Ishikawa (cell line): ENCODE data around the gene GRB10.

Experiments used
- CEBPB ChIP-seq: IDR thresholded peaks from 2 replicates; pipeline ENCODE4 v1.6.1; 2012
- CREB1 ChIP-seq: IDR thresholded peaks from 2 replicates; pipeline ENCODE4 v1.6.1; 2012; ENCODE audit warnings: low read depth
- EGR1 ChIP-seq: IDR thresholded peaks from 2 replicates; pipeline ENCODE4 v1.6.1; 2012
- EP300 ChIP-seq: IDR thresholded peaks from 2 replicates; pipeline ENCODE4 v1.6.1; 2012; ENCODE audit warnings: borderline replicate concordance
- FOXM1 ChIP-seq: IDR thresholded peaks from 2 replicates; pipeline ENCODE4 v1.6.1; 2012; ENCODE audit warnings: low read depth, borderline replicate concordance
- MAX ChIP-seq: IDR thresholded peaks from 2 replicates; pipeline ENCODE4 v1.6.1; 2012
- RAD21 ChIP-seq: IDR thresholded peaks from 2 replicates; pipeline ENCODE4 v1.6.1; 2012; ENCODE audit warnings: low read depth
- REST ChIP-seq: IDR thresholded peaks from 2 replicates; pipeline ENCODE4 v1.6.1; 2012; ENCODE audit warnings: low read depth, mild to moderate bottlenecking
- TAF1 ChIP-seq: IDR thresholded peaks from 2 replicates; pipeline ENCODE4 v1.6.1; 2012; ENCODE audit warnings: low read depth, mild to moderate bottlenecking
- TCF12 ChIP-seq: IDR thresholded peaks from 2 replicates; pipeline ENCODE4 v1.6.1; 2012; ENCODE audit warnings: low read depth
- TEAD4 ChIP-seq: IDR thresholded peaks from 2 replicates; pipeline ENCODE4 v1.6.1; 2012
- USF1 ChIP-seq: IDR thresholded peaks from 2 replicates; pipeline ENCODE4 v1.6.1; 2012
- YY1 ChIP-seq: IDR thresholded peaks from 2 replicates; pipeline ENCODE4 v1.6.1; 2012; ENCODE audit warnings: low read depth
- ZBTB7A ChIP-seq: IDR thresholded peaks from 2 replicates; pipeline ENCODE4 v1.6.1; 2012; ENCODE audit warnings: low read depth

- no peak for TF ChIP-seq EP300
- TF ChIP-seq MAX = no peak
- no peak for TF ChIP-seq TEAD4
- no peak for TF ChIP-seq TAF1
- TF ChIP-seq TCF12 = no peak
- no peak for TF ChIP-seq ZBTB7A
- TF ChIP-seq EGR1 = no peak
- TF ChIP-seq REST = no peak
- no peak for TF ChIP-seq FOXM1
- TF ChIP-seq CREB1 = no peak
- no peak for TF ChIP-seq RAD21
- no peak for TF ChIP-seq YY1
- TF ChIP-seq CEBPB = no peak
- TF ChIP-seq USF1 = no peak
These were observed 106.6 kb downstream of the GRB10 start for GRCh38 chr7:50676079-50676478.
